RCC 7860 (cell line): ENCODE measurements around the gene CCT3.
A peak's percentile ranks its signal among the peaks of the same experiment; 100 is the strongest.
"Not testable (repeated sequence)": the region's sequence is repeated elsewhere in the genome, so short reads cannot be mapped to it uniquely, and the experiment has no call there.

ENCODE experiments used
- DNase-seq: peaks from one replicate; pipeline ENCODE4 v3.0.0-alpha.2; 2015; ENCODE audit warnings: low spot score
- FAIRE-seq: peaks from 2 replicates; lab custom pipeline; 2012; peaks lifted over from hg19 to GRCh38; lab: Jason Lieb, UNC

The CCT3 gene

GRCh38 chr1:156337052-156337887 is 822 bp downstream of the CCT3 start:
- no peak for FAIRE-seq
- no peak for DNase-seq

GRCh38 chr1:156336242-156336641 is 1.9 kb downstream of the CCT3 start:
- DNase-seq: no peak
- FAIRE-seq: no peak

- FAIRE-seq, DNase-seq: not testable (repeated sequence)
Observed at GRCh38 chr1:156323179-156323578, 14.9 kb downstream of the CCT3 start.

- DNase-seq (no peak), FAIRE-seq (no peak)
Observed at GRCh38 chr1:156320560-156320959, 17.5 kb downstream of the CCT3 start.

GRCh38 chr1:156319664-156320063 is 18.4 kb downstream of the CCT3 start:
- DNase-seq (no peak), FAIRE-seq (no peak)

- no peak for FAIRE-seq
- no peak for DNase-seq
Observed at GRCh38 chr1:156316909-156317308, 21.2 kb downstream of the CCT3 start.

GRCh38 chr1:156310962-156311361 is 27.1 kb downstream of the CCT3 start:
- FAIRE-seq (no peak), DNase-seq (peak; percentile 37)

GRCh38 chr1:156308078-156308477 is 30.0 kb downstream of the CCT3 start:
- DNase-seq (no peak), FAIRE-seq (no peak)

- FAIRE-seq: no peak
- no peak for DNase-seq
Observed at GRCh38 chr1:156305215-156305614, 32.9 kb downstream of the CCT3 start.

- DNase-seq: no peak
- no peak for FAIRE-seq
Observed at GRCh38 chr1:156303241-156303640, 34.9 kb downstream of the CCT3 start.

- FAIRE-seq: no peak
- no peak for DNase-seq
Observed at GRCh38 chr1:156298852-156299357, 39.2 kb downstream of the CCT3 start, which contains the start of gene VHLL. TSS of gene VHLL (minus strand) at chr1:156299307. CDS start at chr1:156299189, 118 bp downstream.

GRCh38 chr1:156295391-156295947 is 42.6 kb downstream of the CCT3 start, which contains the start of gene GLMP:
TSS of gene GLMP (minus strand) at chr1:156295679. CDS start at chr1:156295645, 34 bp downstream.
- FAIRE-seq: no peak

GRCh38 chr1:156293895-156294294 is 44.2 kb downstream of the CCT3 start:
- DNase-seq (no peak), FAIRE-seq (no peak)

More at GRCh38 chr1:156295391-156295947, 42.6 kb downstream of the CCT3 start, which contains the start of gene GLMP:
- no peak for DNase-seq

GRCh38 chr1:156293098-156293434 is 45.0 kb downstream of the CCT3 start:
- no peak for DNase-seq

GRCh38 chr1:156291226-156292061 is 46.6 kb downstream of the CCT3 start:
- DNase-seq (no peak), FAIRE-seq (no peak)

More at GRCh38 chr1:156293098-156293434, 45.0 kb downstream of the CCT3 start:
- no peak for FAIRE-seq

GRCh38 chr1:156289857-156290256 is 48.2 kb downstream of the CCT3 start:
- no peak for FAIRE-seq
- DNase-seq: no peak

- FAIRE-seq (no peak), DNase-seq (no peak)
Observed at GRCh38 chr1:156286061-156286460, 52.0 kb downstream of the CCT3 start.

- DNase-seq (no peak), FAIRE-seq (no peak)
Observed at GRCh38 chr1:156285437-156285836, 52.7 kb downstream of the CCT3 start.

- no peak for FAIRE-seq
- DNase-seq: no peak
Observed at GRCh38 chr1:156284757-156285156, 53.3 kb downstream of the CCT3 start.

GRCh38 chr1:156284112-156284511 is 54.0 kb downstream of the CCT3 start, which contains the start of gene TMEM79:
TSS of gene TMEM79 (plus strand) at chr1:156284325. CDS start at chr1:156285227, 902 bp downstream.
- FAIRE-seq (no peak), DNase-seq (no peak)

GRCh38 chr1:156283521-156283920 is 54.6 kb downstream of the CCT3 start:
- DNase-seq: no peak
- no peak for FAIRE-seq
